Measurements from ENCODE around the gene KLK10.

- no peak for TF ChIP-seq POLR2A (IDR thresholded peaks at IDR 0.05)
- no peak for TF ChIP-seq CTCF (IDR thresholded peaks at IDR 0.05)
- TF ChIP-seq EP300 (IDR thresholded peaks at IDR 0.05; ENCODE audit: low read depth) = no peak
These were observed 6.8 kb downstream of the KLK10 start for GRCh38 chr19:51012661-51013190.
